HG02938 (cell line): ENCODE data around the gene MADD.
A peak's percentile ranks its signal among the peaks of the same experiment; 100 is the strongest.

Experiments used
- ATAC-seq: cut with Tn5 transposase; IDR thresholded peaks from one replicate; pipeline ENCODE4 v1.9.1; 2021; ENCODE audit warnings: mild to moderate bottlenecking, moderate library complexity; ENCODE audit not compliant: unreplicated experiment

MADD gene

DNA sequence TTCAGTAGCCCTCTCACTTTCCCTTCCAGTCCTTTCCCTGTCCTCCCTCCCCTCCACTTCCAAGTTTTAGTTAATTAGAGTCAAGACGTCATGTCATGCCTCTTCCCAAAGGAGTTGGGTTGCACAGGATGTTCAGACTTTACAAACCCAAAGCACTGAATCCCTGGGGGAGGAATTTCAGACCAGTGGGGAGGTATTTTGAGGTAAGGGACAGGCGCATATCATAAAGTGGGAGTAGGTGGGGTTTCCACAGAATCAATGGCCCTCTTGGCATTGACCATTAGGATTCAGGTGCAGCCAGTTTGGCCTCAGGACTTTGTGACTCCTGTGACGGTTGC is 20.6 kb upstream of the MADD start:
- no peak for ATAC-seq

DNA sequence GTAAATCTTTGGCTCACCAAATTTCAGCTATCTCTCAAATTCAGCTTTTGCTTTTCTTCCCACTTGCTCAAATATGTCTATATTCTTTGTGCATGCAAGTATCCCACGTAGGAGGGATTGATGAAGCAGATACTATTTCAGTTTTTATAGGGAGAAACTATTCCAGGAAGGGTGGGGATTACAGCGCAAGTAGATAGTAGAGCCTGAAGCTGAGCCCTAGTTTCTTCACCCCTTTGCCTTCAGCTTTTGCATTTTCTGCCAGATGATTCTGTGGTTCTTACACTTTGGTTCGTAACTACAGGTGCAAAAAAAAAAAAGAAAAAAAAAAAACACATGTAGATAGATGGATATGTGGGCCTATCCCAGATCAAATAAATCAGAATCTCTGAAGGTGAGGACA is 18.2 kb upstream of the MADD start:
- ATAC-seq: no peak

DNA sequence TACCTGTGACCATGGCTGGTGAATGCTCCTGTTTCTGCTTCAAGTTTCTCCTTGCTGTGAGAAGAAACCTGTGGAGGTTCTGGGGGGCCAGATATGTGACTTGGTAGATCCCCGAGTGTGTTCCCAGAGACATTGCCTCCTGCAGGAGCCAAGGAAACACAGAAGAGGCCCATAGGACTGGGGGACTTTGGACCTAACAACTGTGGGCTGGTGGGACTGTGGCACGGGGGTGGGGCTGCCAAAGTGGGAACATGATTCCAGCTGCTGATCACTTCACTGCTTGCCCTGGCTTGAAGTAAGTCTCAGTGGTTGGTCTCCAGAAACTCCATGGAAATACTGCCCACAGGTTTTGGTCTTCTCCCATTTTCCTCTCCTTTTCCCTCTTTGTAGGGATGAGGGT is 16.3 kb upstream of the MADD start:
- ATAC-seq: no peak

DNA sequence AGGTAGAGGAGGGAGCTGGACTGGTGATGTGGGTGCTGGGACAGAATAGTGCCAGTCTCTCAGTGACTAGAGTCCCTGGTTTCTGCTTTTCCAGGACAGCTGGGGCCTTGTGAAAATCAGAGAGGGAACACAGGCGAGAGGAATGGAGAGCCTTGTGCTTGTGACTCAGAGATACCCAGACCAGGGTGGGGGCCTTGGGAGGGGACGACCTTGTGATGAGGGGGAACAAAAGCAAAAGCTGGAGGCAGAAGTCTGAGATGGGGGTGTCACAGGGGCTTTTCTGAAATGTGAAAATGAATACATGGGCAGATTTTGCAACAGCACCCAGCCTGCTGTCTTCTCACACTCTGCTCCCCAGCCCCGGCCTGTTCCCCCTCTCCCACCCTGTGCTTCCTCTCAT is 15.5 kb upstream of the MADD start:
- ATAC-seq: no peak

DNA sequence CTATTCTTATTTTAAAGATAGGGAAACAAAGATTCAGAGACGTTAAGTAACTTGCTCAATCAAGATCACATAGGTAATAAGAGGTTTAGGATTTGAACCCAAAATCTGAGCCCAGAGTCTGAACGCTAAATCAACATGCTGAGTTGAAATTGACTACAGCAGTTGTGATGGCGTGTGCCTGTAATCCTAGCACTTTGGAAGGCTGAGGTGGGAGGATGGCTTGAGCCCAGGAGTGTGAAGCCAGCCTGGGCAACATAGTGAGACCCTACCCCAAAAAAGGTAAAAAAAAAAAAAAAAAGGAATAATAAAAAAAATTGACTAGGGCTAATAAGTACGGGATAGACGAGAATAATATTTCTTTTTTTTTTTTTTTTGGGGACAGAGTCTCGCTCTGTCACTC is 13.6 kb upstream of the MADD start:
- no peak for ATAC-seq

DNA sequence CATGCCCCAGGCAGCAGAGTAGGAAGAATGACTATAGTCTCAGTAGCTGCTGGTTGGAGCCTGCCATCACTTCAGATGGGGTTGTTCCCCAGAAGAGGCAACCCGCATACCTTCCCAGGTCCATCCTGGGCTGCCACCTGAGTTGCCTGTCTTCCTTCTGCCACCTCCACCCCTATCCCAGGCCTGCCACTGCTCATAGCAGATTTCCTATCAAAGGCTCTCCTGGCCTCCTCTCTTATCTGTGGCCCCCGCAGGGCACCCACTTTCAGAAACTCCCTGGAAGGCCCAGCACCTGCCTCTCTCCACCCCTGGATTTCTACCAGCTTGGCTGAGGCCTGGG is 12.8 kb upstream of the MADD start:
- ATAC-seq: no peak

DNA sequence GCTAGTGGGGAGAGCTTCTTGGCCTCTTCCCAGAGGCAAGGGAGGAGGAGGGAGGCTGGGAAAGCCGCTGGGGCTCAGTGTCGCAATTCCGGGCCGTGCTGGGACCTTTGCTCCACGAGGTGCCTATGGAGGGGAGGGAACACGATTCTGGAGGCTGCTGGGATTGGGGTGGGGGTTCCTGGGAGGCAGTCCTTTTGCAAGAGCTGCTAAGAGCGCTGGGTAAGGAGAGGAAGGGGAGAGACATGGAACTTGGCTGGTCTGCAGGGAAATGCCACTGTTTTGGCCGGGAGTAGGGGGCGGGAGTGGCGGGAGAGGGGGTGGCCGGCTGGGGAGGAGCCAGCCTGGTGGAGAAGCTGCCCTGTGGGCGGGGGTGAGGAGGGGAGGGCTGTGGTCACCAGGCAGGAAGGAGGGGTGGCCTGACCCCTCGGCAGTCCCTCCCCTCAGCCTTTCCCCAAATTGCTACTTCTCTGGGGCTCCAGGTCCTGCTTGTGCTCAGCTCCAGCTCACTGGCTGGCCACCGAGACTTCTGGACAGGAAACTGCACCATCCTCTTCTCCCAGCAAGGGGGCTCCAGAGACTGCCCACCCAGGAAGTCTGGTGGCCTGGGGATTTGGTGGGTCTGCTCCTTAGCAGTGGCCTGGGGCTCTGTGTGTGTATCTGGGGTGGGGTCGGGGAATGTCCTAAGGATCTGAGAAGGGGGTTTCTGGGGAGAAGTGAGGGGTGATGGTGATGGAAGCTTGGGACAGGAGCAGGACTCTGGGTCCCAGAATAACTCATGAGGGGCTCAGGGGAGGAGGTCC is 12.2 kb upstream of the MADD start, which contains the start of gene NR1H3:
TSS of gene NR1H3 (plus strand) at position 480 of the 800 bp plus-strand sequence. CDS start 1,221 bp downstream, outside the sequence.
- no peak for ATAC-seq

DNA sequence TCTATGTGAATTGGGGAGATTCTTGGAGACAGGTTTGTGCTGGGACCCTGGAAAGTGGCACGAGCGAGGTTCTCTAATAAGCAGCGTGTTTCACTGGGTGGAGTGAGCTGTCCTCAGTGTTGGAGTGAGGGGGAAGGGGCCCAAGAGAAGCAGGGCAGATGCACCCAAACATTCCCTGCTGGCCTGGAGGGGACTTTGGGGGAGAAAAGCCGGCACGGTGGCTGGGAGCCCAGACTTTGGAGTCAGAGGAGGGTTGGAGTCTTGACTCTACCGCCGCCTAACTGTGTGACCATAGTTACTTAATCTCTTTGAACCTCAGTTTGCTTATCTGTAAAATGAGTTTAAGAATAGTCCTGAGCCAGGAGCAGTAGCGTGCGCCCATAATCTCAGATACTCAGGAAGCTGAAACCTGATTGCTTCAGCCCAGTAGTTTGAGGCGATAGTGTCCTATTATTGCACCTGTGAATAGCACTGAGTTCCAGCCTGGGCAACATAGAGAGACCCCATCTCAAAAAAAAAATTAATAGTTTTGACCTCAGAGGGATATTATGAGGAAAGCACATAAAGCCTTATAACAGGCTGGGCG is 11.5 kb upstream of the MADD start:
- ATAC-seq: no peak

DNA sequence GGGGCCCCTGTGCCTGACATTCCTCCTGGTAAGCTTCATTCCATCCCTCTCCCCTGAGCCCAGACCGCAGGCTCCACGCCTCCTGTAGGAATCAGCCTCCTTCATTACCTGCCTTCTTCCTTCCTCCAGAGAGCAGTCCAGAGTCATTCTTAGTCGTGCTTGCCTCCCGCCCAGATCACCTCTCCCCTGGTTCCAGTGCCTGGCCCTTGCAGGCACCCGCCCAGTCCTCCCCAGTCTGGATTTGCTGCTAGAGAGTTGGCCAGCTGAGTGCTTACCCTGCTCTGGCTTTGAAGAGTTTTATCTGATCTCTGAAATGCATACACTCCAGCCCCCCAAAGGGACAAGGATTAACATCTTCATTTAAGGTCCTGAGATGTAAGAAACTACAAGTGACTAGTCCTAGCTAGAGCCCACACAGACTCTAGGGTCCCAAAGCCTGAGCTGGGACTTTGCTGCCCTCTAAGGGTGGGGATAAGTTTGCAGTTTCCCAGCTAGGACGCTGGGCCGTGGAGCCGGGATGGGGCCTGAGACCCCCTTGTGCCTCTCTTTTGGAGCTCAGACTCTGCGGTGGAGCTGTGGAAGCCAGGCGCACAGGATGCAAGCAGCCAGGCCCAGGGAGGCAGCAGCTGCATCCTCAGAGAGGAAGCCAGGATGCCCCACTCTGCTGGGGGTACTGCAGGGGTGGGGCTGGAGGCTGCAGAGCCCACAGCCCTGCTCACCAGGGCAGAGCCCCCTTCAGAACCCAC is 10.5 kb upstream of the MADD start:
- ATAC-seq: no peak

DNA sequence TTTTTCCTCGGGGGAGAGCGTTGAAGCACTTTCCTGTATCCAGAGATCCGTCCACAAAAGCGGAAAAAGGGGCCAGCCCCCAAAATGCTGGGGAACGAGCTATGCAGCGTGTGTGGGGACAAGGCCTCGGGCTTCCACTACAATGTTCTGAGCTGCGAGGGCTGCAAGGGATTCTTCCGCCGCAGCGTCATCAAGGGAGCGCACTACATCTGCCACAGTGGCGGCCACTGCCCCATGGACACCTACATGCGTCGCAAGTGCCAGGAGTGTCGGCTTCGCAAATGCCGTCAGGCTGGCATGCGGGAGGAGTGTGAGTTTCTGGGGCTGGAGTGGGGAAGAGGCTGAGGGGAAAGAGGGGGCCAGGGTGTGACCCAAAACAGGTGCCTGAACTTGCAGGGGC is 9.6 kb upstream of the MADD start:
- ATAC-seq: no peak

DNA sequence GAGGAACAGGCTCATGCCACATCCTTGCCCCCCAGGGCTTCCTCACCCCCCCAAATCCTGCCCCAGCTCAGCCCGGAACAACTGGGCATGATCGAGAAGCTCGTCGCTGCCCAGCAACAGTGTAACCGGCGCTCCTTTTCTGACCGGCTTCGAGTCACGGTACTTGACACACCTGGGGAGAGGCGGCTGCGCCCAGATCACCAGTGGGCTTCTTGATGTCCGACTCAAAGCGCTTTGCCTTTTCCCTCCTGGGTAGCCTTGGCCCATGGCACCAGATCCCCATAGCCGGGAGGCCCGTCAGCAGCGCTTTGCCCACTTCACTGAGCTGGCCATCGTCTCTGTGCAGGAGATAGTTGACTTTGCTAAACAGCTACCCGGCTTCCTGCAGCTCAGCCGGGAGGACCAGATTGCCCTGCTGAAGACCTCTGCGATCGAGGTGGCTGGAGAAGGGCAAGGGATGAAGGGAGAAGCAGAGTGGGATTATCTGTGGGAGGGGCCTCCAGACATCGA is 8.6 kb upstream of the MADD start:
- ATAC-seq: no peak

DNA sequence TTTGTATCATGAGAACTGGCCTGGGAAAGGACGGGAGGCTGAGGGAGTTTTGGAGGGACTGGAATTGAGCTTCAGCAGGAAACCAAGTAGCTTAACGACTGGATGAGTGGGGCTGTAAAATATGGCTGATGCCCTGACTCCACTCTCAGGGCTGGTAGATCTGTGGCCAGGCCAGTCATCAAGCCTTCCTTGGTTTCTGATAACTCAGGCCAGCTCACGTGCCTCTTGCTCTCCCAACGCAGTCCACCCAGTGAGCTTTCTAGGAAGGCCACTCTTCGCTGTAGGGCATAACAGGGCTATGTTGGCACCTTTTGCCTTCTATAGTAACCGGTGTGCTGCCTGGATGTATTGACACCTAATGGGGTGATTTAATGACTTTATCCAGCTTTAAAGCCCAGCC is 5.8 kb upstream of the MADD start:
- ATAC-seq: no peak

DNA sequence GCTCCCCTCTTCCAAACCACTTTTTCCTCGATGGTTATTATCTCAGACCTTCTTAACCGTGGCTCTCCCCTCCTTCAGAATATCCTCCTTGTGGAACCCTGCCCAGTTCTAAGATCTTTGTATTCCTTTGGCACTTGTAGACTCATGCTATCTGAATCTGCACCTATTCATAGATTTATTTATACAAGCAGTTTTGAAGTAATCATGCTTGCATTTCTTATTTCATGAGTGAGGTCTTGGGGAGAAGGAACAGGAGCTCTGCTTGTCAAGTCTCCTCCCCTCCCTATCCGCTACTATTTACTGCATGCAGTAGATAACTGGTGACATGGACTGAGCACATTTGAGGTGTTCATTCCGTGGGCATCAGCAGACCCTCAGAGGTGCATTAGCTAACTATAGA is 5.4 kb upstream of the MADD start:
- ATAC-seq: no peak

DNA sequence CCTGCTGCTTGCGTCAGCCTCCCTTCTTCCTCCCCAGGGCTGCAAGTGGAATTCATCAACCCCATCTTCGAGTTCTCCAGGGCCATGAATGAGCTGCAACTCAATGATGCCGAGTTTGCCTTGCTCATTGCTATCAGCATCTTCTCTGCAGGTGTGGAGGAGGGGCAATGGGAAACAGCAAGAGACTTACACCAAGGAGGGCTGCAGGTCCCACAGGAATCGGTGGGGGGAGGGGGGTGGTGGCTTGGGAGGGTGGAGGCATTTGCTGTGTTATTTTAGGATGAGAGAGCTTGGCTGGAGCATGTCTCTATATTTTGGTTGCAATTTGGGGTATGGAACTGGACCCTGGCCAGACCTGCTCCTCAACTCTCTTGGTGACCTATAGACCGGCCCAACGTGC is 2.1 kb upstream of the MADD start:
- no peak for ATAC-seq

DNA sequence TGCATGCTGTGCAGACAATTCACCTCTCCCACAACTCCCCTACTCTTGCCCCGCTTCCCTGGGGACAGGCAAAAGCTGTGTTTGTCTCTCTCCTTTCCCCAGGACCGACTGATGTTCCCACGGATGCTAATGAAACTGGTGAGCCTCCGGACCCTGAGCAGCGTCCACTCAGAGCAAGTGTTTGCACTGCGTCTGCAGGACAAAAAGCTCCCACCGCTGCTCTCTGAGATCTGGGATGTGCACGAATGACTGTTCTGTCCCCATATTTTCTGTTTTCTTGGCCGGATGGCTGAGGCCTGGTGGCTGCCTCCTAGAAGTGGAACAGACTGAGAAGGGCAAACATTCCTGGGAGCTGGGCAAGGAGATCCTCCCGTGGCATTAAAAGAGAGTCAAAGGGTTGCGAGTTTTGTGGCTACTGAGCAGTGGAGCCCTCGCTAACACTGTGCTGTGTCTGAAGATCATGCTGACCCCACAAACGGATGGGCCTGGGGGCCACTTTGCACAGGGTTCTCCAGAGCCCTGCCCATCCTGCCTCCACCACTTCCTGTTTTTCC is 1.4 kb upstream of the MADD start:
- ATAC-seq: no peak

DNA sequence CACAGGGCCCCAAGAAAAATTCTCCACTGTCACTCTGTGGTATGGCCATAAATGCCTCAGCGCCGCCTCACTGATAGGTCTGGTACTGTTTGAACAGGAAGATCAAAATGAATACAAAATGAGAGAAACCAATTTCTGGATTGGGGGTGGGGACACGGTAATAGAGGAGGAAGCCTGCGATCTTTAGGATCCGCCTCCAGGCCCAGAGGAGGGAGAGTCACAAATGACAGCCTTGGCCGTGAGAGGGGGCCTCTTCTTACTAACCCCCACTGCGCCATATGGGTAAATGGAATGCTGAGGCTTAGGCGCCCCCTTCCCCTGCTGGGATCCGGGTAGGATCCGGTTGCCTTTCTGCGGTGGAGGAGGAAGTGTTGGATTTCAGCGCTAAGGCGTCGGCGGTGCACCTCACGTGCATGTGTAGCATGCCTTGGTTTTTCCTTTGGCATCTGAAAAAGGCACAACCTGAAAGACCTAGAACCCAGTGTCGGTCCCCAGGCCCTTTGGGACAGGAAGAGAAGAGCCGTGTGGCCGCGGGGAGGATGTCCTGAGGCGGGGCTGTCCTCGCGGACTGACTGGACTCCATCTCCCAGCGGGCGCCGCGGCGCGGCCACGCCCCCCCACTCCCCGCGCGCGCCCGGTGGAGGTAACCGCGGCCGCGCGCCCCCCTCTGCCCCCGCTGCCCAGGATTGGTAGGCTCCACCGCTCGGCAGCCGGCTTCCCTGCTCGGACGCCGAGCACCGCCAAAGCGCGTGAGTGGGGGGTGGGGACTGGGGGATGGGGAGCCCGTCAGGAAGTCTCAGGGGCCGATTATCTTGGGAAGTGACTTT is 718 bp upstream of the MADD start:
- peak; percentile 45 for ATAC-seq

DNA sequence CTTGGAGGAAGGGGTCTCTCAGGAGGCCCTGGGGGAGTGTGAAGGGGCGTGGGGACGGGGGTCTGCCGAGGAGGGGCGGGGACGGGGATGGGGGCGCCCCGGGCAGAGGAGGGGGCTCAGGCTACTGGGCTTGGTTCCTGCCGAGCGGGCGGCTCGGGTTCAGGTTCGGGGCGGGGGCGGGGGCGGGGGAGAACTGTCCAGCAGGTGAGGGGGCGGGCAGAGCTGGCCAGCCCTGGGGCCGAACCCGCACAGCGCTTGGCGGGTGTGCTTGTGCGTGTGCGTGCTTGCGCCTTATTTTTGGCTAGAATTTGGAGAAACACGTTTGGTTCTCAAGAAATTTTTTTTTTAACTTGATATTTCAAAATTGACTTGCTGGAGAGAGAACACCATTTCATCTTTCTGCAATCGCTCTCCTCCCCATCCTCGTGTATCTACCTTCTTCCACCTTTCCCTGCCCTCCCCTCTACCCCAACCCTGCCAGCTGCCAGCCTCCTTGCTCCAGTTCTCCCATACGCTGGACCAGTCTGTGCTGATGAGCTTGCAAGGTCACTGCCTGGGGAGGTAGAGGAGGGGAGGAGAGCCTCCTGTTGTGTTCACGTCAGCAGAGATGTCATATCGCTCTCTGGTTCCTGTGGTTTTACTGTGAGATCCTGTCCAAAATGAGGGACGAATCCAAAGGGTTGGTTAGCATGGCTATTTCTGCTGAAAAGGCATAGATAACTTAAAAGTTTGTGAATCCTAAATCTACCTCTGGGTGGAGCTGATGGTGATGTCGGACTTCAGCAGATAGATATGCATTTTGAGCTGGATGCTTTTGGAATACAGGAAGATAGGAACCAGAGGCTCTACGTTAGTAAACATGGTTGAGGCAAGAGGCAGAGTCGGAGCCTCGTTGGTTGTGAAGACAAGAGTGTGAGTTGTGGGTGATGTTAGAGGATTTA is 668 bp downstream of the MADD start:
- ATAC-seq: no peak

DNA sequence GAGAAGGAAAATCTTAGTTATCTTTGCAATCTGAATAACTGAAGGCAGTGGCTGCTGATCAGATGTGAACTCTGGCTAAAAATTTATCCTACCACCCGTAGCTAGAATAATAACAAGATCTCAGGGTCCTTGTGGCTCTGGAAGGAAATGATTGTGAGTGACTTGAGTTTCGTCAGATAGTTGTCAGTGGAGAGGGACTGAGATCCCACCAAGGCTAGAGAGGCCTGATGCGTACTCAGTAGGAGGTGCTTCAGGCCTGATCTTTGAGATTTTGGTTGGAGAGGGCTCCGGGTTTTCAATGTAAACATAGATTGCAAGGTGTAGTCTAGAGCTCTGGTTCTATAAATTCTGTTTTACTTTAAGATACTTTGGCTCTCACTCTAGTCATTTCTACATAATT is 1.4 kb downstream of the MADD start:
- no peak for ATAC-seq

DNA sequence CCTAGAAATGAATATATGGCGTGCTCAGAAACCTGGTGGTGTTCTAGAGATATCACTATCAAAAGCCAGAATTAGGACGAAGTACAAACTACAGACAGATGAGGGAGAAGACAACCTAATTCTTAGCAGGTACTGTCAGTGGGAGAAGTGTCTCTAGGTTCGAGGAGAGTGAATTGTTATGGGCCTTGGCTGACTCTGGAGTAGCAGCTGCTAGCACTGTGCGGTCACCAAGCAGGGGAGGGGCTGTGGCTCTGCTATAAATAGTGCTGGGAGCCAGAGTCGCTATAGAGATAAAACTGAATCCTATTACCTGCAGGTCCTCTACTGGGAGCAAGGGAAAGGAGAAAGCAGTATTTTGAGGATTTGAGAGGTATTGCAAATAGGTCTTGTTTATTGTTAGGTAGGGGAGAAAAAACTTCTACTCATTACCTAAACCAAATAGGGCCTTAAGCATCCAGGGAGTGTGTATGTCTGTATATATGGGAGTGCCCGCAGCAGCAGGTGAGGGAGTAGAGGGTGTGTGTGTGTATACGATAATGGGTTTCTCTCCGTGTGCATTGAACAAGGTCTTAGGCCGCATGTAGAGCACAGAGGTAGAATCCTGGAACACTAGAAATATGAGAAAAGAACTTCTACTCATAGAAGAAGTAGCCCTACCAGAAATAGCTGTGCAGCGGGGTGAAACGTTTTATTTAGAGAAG is 2.2 kb downstream of the MADD start:
- ATAC-seq: no peak
